ENCODE data around the gene RNF213. TPM values are rescaled to one million over a fixed set of nuclear protein-coding genes. Genes with fewer than 3 reads are reported as not detected.
"Not testable (repeated sequence)": the region's sequence is repeated elsewhere in the genome, so short reads cannot be mapped to it uniquely, and the experiment has no call there.

RNF213 gene
- total RNA-seq, 2 donors from 2014 or later, result 98.8 to 136 TPM

- H3K36me3 ChIP-seq (ENCODE audit: control insufficient read depth, insufficient read depth, low read length), result peaks cover 12% of the 10 kb centered on the region
- Mint-ChIP-seq H3K4me1 (peaks cover 31% of the 10 kb centered on the region), H3K9me3 (no peaks in the 10 kb centered on the region), H3K27me3 (ENCODE audit: insufficient read depth) (no peaks in the 10 kb centered on the region), H3K36me3 (ENCODE audit: low read depth) (peaks cover 15% of the 10 kb centered on the region), H3K27ac (peak overlapping the region; percentile 56), H3K4me3 (no peak overlapping the region)
- no peak overlapping the region for H3K4me3 ChIP-seq (ENCODE audit: low read length)
- peak overlapping the region; percentile 3 for H3K27ac ChIP-seq (ENCODE audit: low read depth, low read length)
- H3K27me3 ChIP-seq (ENCODE audit: control insufficient read depth, insufficient read depth, low read length, poor library complexity, severe bottlenecking), result no peaks in the 10 kb centered on the region
- peaks cover 15% of the 10 kb centered on the region for H3K4me1 ChIP-seq (ENCODE audit: control insufficient read depth, insufficient read depth, low read length)
- H3K9me3 ChIP-seq (ENCODE audit: control insufficient read depth, low read length), result no peaks in the 10 kb centered on the region
- TF ChIP-seq CTCF (conservative IDR thresholded peaks at IDR 0.05), result no peak
- WGBS, 2 experiments (ENCODE audit: insufficient coverage in 1 of 2, insufficient read length in 1 of 2), result 87 to 93% methylated on average over 8 to 14 of the region's 14 CpGs
- DNase-seq, result peak; percentile 78
- no peak overlapping the region for H3K9ac ChIP-seq (ENCODE audit: extremely low read depth, low read length, poor library complexity, severe bottlenecking)
These were observed 2.9 kb upstream of the RNF213 start for GRCh38 chr17:80257716-80258213.

GRCh38 chr17:80258296-80258695 lies 2.4 kb upstream of the RNF213 start:
- H3K4me3 ChIP-seq (ENCODE audit: low read length); H3K9me3 Mint-ChIP-seq; H3K36me3 ChIP-seq (ENCODE audit: control insufficient read depth, insufficient read depth, low read length); H3K4me3 Mint-ChIP-seq; H3K27ac ChIP-seq (ENCODE audit: low read depth, low read length); H3K9me3 ChIP-seq (ENCODE audit: control insufficient read depth, low read length); H3K9ac ChIP-seq (ENCODE audit: extremely low read depth, low read length, poor library complexity, severe bottlenecking); H3K27me3 Mint-ChIP-seq (ENCODE audit: insufficient read depth); H3K27me3 ChIP-seq (ENCODE audit: control insufficient read depth, insufficient read depth, low read length, poor library complexity, severe bottlenecking): not testable (repeated sequence)
- Mint-ChIP-seq H3K36me3 (ENCODE audit: low read depth) (peaks cover 15% of the 10 kb centered on the region), H3K27ac (peak overlapping the region; percentile 56), H3K4me1 (peaks cover 31% of the 10 kb centered on the region)
- 81 to 95% methylated on average over 2 of the region's 2 CpGs for WGBS, 2 experiments (ENCODE audit: insufficient coverage in 1 of 2, insufficient read length in 1 of 2)
- peak; percentile 60 for DNase-seq
- peaks cover 15% of the 10 kb centered on the region for H3K4me1 ChIP-seq (ENCODE audit: control insufficient read depth, insufficient read depth, low read length)

GRCh38 chr17:80259457-80260068 lies 1.1 kb upstream of the RNF213 start:
- Mint-ChIP-seq H3K4me1 (peaks cover 31% of the 10 kb centered on the region), H3K27ac (peak overlapping the region; percentile 88), H3K4me3 (peak overlapping the region; percentile 64), H3K9me3 (no peaks in the 10 kb centered on the region), H3K27me3 (ENCODE audit: insufficient read depth) (no peaks in the 10 kb centered on the region), H3K36me3 (ENCODE audit: low read depth) (peaks cover 7% of the 10 kb centered on the region)
- no peak for DNase-seq
- no peaks in the 10 kb centered on the region for H3K27me3 ChIP-seq (ENCODE audit: control insufficient read depth, insufficient read depth, low read length, poor library complexity, severe bottlenecking)
- peaks cover 15% of the 10 kb centered on the region for H3K4me1 ChIP-seq (ENCODE audit: control insufficient read depth, insufficient read depth, low read length)
- H3K27ac ChIP-seq (ENCODE audit: low read depth, low read length), result no peak overlapping the region
- peak overlapping the region; percentile 11 for H3K9ac ChIP-seq (ENCODE audit: extremely low read depth, low read length, poor library complexity, severe bottlenecking)
- peaks cover 5% of the 10 kb centered on the region for H3K36me3 ChIP-seq (ENCODE audit: control insufficient read depth, insufficient read depth, low read length)
- WGBS, 2 experiments (ENCODE audit: insufficient coverage in 1 of 2, insufficient read length in 1 of 2), result 81 to 89% methylated on average over 16 to 18 of the region's 18 CpGs
- H3K4me3 ChIP-seq (ENCODE audit: low read length), result peak overlapping the region; percentile 58
- no peak for TF ChIP-seq CTCF (conservative IDR thresholded peaks at IDR 0.05)
- no peaks in the 10 kb centered on the region for H3K9me3 ChIP-seq (ENCODE audit: control insufficient read depth, low read length)
